Hepatocyte (in vitro differentiated cells): ENCODE results near the gene RFX8. TPM values are rescaled to one million over a fixed set of nuclear protein-coding genes. Genes with fewer than 3 reads are reported as not detected.
A peak's percentile ranks its signal among the peaks of the same experiment; 100 is the strongest.

Source experiments
- DNase-seq: peaks from one replicate; pipeline ENCODE4 v3.0.0-alpha.2; 2016; ENCODE audit warnings: low spot score
- H2AFZ ChIP-seq: fragments of 200-600 bp; sonication (generic); 2 replicates; pipeline ENCODE4 v1.6.0; 2016; ENCODE audit warnings: antibody characterized with exemption, mild to moderate bottlenecking
- H3K27ac ChIP-seq: fragments of 200-600 bp; sonication (generic); 2 replicates; pipeline ENCODE4 v1.5.1; 2016; ENCODE audit warnings: mild to moderate bottlenecking
- H3K27me3 ChIP-seq: fragments of 200-600 bp; sonication (generic); 2 replicates; pipeline ENCODE4 v1.6.1; 2016
- H3K36me3 ChIP-seq: fragments of 200-600 bp; sonication (generic); replicated peaks from 2 replicates; pipeline ENCODE4 v1.5.1; 2016; ENCODE audit warnings: low read depth; ENCODE audit not compliant: insufficient read depth
- H3K4me1 ChIP-seq: fragments of 200-600 bp; sonication (generic); 2 replicates; pipeline ENCODE4 v1.5.1; 2016; ENCODE audit warnings: mild to moderate bottlenecking, moderate library complexity; ENCODE audit not compliant: insufficient read depth
- H3K4me2 ChIP-seq: fragments of 200-600 bp; sonication (generic); 2 replicates; pipeline ENCODE4 v1.6.0; 2016
- H3K4me3 ChIP-seq: fragments of 200-600 bp; sonication (generic); 2 replicates; pipeline ENCODE4 v1.5.1; 2016; ENCODE audit warnings: mild to moderate bottlenecking
- H3K79me2 ChIP-seq: fragments of 200-600 bp; sonication (generic); 2 replicates; pipeline ENCODE4 v1.6.0; 2017; ENCODE audit warnings: mild to moderate bottlenecking
- H3K9me2 ChIP-seq: fragments of 200-600 bp; sonication (generic); replicated peaks from 2 replicates; pipeline ENCODE4 v1.6.0; 2017; ENCODE audit warnings: mild to moderate bottlenecking; ENCODE audit not compliant: insufficient read depth
- H3K9me3 ChIP-seq: fragments of 200-600 bp; sonication (generic); 2 replicates; pipeline ENCODE4 v1.5.1; 2016; ENCODE audit warnings: low read depth, mild to moderate bottlenecking
- H4K20me1 ChIP-seq: fragments of 200-600 bp; sonication (generic); 2 replicates; pipeline ENCODE4 v1.6.0; 2016; ENCODE audit warnings: mild to moderate bottlenecking; ENCODE audit not compliant: insufficient read depth, poor library complexity, severe bottlenecking
- EZH2 ChIP-seq: fragments of 200-600 bp; sonication (generic); IDR thresholded peaks from 2 replicates; pipeline ENCODE4 v1.6.1; 2016; ENCODE audit warnings: antibody characterized with exemption, mild to moderate bottlenecking, borderline replicate concordance
- EZH2phosphoT487 ChIP-seq: fragments of 200-600 bp; sonication (generic); IDR thresholded peaks from one replicate; pipeline ENCODE4 v1.6.1; 2018; ENCODE audit warnings: antibody characterized with exemption, mild to moderate bottlenecking, low read depth, moderate library complexity; ENCODE audit not compliant: unreplicated experiment, severe bottlenecking
- WGBS: methylation state at CpG from one replicate; pipeline ENCODE4 v1.1.6; 2016; ENCODE audit warnings: low lambda C conversion rate; ENCODE audit errors: missing lambda C conversion rate; 5-methylcytosine and 5-hydroxymethylcytosine counted together
- polyA plus RNA-seq: library from polyadenylated mRNA; unstranded; fragments of >200 nt; fragmentation: Nextera tagmentation; extraction: Ambion mirVana; gene quantifications from 2 replicates; pipeline ENCODE4 v1.2.1, GENCODE V29; 2016
- total RNA-seq: library from RNA; depleted of rRNA; stranded (reverse); fragments of >200 nt; gene quantifications from 2 replicates; pipeline ENCODE4 v1.2.3, GENCODE V29; 2014
- TF ChIP-seq, protein P1 (sequence below): fragments of 200-600 bp; sonication (generic); IDR thresholded peaks from 2 replicates; pipeline ENCODE4 v1.5.1; 2016; ENCODE audit warnings: antibody characterized with exemption, mild to moderate bottlenecking; ENCODE audit not compliant: poor library complexity

RFX8 gene
- total and polyA plus RNA-seq, 2 experiments from 2014 or later, result 0.52 TPM; not detected in 1

GRCh38 chr2:101496279-101496678 is 21.4 kb upstream of the RFX8 start:
- TF ChIP-seq EZH2 (no peak), EZH2phosphoT487 (no peak)
- TF ChIP-seq, protein P1, sequence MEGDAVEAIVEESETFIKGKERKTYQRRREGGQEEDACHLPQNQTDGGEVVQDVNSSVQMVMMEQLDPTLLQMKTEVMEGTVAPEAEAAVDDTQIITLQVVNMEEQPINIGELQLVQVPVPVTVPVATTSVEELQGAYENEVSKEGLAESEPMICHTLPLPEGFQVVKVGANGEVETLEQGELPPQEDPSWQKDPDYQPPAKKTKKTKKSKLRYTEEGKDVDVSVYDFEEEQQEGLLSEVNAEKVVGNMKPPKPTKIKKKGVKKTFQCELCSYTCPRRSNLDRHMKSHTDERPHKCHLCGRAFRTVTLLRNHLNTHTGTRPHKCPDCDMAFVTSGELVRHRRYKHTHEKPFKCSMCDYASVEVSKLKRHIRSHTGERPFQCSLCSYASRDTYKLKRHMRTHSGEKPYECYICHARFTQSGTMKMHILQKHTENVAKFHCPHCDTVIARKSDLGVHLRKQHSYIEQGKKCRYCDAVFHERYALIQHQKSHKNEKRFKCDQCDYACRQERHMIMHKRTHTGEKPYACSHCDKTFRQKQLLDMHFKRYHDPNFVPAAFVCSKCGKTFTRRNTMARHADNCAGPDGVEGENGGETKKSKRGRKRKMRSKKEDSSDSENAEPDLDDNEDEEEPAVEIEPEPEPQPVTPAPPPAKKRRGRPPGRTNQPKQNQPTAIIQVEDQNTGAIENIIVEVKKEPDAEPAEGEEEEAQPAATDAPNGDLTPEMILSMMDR, result no peak
- no peak for DNase-seq
- peaks cover 8% of the 10 kb centered on the region for H3K4me1 ChIP-seq
- no peak overlapping the region for H3K4me3 ChIP-seq
- H2AFZ ChIP-seq, result no peak overlapping the region
- H3K27ac ChIP-seq, result no peak overlapping the region
- no peaks in the 10 kb centered on the region for H3K9me3 ChIP-seq
- H3K27me3 ChIP-seq, result no peaks in the 10 kb centered on the region
- H3K9me2 ChIP-seq, result no peaks in the 10 kb centered on the region
- H3K79me2 ChIP-seq, result no peaks in the 10 kb centered on the region
- H3K36me3 ChIP-seq, result no peaks in the 10 kb centered on the region
- H3K4me2 ChIP-seq, result no peak overlapping the region
- WGBS, result 74% methylated on average over 4 of the region's 4 CpGs
- H4K20me1 ChIP-seq, result no peaks in the 10 kb centered on the region

- Histone ChIP-seq H3K27ac (peak overlapping the region; percentile 73), H3K9me3 (no peaks in the 10 kb centered on the region), H3K27me3 (no peaks in the 10 kb centered on the region), H3K4me1 (no peaks in the 10 kb centered on the region), H2AFZ (no peak overlapping the region), H3K4me2 (no peak overlapping the region), H3K36me3 (no peaks in the 10 kb centered on the region), H4K20me1 (no peaks in the 10 kb centered on the region), H3K79me2 (no peaks in the 10 kb centered on the region), H3K9me2 (no peaks in the 10 kb centered on the region), H3K4me3 (no peak overlapping the region)
- peak; percentile 45 for DNase-seq
- 84% methylated on average over 6 of the region's 6 CpGs for WGBS
- TF ChIP-seq EZH2phosphoT487, result no peak
- TF ChIP-seq EZH2, result no peak
- TF ChIP-seq, protein P1, result no peak
Measured at GRCh38 chr2:101492936-101493473, 18.1 kb upstream of the RFX8 start.

DNA sequence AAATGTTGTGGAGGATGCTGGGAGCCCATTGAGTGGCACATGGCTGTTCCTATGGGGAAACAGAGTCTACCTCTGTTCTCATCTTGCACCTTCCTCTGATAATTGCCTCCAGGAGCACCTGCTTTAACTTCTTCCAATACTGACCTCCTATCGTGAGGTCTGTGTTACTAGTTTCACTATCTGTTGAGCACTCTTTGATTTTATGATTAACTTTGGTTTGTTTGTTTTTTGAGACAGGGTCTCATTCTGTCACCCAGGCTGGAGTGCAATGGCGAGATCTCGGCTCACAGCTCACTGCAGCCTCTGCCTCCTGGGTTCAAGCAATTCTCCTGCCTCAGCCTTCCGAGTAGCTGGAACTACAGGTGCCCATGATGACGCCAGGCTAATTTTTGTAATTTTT is 12.1 kb upstream of the RFX8 start:
- 70% methylated on average over 5 of the region's 5 CpGs for WGBS
- no peak overlapping the region for H3K4me3 ChIP-seq

More for the DNA sequence above, 12.1 kb upstream of the RFX8 start:
- DNase-seq, result no peak
- Histone ChIP-seq H3K27me3 (no peaks in the 10 kb centered on the region), H3K79me2 (no peaks in the 10 kb centered on the region), H3K27ac (no peak overlapping the region), H3K9me2 (no peaks in the 10 kb centered on the region), H4K20me1 (no peaks in the 10 kb centered on the region), H2AFZ (no peak overlapping the region), H3K4me1 (no peaks in the 10 kb centered on the region), H3K4me2 (peak overlapping the region; percentile 49), H3K9me3 (no peaks in the 10 kb centered on the region), H3K36me3 (no peaks in the 10 kb centered on the region)
- no peak for TF ChIP-seq EZH2phosphoT487
- TF ChIP-seq, protein P1, result no peak
- no peak for TF ChIP-seq EZH2
